Testis (tissue), 2 donors: ENCODE results near the gene GPATCH2L.

Experiments
- CTCF ChIP-seq, 3 experiments: fragments of 450-650 bp in 2 of 3; fragments of 200-600 bp in 1 of 3; sonication (generic) in 1 of 3; IDR thresholded peaks; one replicate each; pipeline ENCODE4 v1.5.1; 2016 to 2019; ENCODE audit warnings: antibody characterized with exemption in 3 of 3, mild to moderate bottlenecking in 2 of 3, moderate library complexity in 1 of 3
- POLR2A ChIP-seq: fragments of 450-650 bp; IDR thresholded peaks from one replicate; pipeline ENCODE4 v1.6.1; 2017; ENCODE audit warnings: antibody characterized with exemption, mild to moderate bottlenecking, moderate library complexity

- TF ChIP-seq CTCF (IDR thresholded peaks at IDR 0.05) = no peak
- no peak for TF ChIP-seq POLR2A
These were observed 43.3 kb downstream of the GPATCH2L start for GRCh38 chr14:76195003-76195402.
